Islet of Langerhans (tissue), 1 donor: Measurements from ENCODE around the gene CFAP61.
"Not testable (repeated sequence)": the region's sequence is repeated elsewhere in the genome, so short reads cannot be mapped to it uniquely, and the experiment has no call there.

Experiments used
- FAIRE-seq: peaks from one replicate; lab custom pipeline; 2011; peaks lifted over from hg19 to GRCh38; lab: Jason Lieb, UNC

CFAP61 gene, protein sequence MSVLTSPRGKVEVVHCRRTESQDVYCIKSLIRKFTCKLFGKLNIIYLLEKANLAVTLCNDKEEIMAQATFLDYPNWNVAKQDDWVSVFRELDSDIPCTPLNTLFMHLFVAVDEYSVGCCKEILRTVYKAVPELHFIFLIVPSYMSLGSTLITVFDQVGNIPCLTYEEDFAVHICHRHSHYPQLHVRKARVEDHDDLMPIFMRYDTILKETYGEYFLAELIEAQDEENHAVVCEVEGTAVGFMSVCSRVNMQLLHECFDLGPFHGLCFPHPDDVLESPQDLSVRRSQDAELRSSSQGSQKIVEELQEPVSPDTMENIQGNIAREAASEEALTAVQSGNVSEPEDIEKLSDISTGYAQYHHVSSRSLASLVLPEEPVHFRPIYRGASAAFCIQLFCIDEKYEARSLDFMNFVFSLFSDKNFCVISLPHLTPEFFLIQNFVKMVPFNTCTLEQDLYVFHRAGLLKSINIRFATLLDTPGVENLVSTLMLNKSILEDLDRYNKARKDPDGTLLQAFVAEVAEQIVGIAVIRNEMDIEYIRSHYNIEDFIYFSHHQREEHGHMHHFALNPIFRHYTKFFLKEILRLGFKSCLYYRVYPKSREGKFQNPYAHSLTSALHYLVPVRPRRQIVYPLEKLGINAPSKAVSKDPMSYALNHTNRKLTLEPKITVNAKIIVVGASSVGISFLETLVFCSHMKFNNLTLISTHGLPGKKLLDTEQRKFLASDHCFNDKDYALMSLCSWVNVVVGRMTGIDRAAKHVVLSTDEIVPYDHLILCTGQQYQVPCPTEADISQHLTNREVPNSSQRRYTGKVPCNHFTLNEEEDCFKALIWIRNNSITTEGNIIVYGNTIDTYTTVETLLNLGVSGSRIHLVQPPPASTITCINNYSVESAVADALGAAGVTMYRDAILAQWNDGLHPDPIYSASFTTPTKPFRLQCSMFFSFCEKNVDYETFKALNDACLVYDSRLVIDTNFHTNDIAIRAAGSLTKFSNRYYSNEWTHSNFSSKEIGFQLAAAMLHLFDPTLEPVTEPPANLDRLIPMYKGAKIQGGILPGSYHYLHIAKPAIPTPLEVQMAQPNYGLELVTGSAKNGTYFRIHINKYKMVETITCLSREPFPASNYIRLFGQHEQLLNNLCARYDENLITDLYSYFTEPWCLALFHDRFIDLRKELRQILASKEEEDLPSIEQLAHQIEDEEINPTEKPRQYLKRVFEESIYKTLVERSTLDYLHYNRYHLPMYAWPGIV

DNA sequence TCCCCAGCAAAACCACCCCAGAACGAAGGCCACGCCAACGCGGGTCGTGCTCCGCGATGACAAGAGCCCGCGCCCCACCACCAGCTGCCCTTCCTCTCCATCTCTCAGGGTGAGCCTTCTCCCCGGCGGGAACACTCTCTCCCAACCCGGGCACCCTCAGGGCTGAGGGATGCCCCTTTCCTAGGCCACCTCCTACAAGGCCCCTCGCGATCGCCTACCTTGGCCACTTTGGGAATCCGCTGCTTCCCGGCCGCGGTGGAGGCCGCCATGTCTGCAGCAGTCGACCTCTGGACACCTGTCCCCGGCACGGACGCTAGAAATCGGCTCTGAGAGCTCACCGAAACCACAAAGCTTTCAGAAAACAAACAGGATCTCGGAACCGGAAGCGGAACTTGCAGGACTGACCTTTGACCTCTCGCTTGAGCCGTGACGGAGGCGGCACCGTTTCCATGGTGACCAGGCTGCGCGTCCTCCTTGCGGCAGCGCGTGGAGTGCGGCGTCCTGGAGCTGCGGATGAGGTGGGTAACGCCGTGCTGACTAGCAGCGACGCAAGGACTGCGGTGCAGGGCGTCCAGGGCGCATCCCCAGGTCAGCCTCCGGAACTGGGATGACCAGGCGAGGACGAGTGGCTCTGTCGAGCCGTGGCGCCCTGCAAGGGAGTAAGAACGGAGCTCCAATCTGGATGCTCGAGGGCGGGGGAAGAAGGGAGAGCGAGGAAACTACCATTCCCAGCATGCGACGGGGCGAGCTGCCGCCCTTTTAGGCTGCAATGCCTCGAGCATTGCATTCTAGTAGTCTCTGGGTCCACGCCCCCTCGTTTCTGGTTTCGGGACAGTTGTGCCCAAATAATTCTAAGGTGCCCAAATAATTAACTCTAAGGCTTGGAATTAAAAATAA, at the start of gene CFAP61, which contains the start of gene CRNKL1:
CFAP61 (plus strand) TSS at position 459 of the 897 bp plus-strand sequence. CDS start 4,122 bp downstream, outside the sequence.
CRNKL1 (minus strand) TSS at position 393 of the 897 bp plus-strand sequence; CDS start at position 269, 124 bp downstream.
- FAIRE-seq, result peak; percentile 97

DNA sequence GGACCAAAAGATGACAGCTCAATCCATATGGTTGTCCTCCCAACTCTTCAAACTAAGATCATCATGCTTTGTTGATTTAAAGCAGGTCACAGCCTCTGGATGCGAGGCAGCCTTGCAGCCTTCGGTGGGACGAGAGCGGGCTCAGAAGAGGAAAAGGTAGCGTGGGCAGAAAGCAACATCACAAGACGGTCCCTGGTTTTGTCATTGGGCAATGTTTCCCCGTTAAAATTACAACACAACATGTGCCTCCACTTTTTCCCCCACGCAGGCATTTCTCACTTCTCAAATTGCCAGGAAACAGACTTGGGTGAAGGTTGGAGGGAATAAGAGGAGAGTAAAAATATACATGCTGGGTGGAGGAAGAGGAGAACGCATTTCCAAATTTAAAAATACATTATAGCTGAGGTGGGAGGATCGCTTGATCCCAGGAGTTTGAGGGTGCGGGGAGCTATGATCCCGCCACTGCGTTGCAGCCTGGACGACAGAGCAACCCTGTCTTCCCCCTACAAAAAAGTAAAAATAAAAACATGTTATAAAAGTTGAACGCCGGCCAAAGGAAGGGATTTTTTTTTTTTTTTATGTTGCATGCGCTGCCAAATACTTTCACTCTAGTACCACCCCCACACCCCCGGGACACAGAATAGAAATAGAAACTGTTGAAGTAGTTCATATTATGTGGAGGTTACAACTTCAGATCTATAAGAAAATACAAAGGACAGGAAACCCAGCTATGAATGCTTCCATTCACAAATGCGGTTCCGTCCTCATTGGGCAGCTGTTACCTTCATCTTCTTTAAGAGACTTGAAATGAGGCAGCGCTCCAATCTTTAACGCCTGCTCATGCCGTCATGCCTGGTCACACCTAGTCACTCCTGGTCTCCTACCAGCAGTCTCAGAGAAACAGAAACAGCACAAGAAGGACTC, 49.0 kb upstream of the CFAP61 start:
- no peak for FAIRE-seq

DNA sequence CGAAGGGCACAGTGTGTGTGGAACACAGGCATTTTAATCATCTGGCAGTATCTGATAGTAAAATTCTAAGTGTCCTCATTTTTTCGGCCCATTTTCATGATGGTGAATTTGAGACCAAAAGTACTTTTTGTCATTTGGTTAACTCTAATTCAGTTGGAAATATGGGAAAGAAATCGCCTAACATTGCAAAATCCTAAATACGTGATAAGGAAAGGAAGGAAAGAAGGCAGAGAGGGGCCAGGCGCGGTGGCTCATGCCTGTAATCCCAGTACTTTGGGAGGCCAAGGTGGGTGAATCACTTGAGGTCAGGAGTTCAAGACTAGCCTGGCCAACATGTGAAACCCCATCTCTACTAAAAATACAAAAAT, 48.4 kb upstream of the CFAP61 start:
- FAIRE-seq, result not testable (repeated sequence)

DNA sequence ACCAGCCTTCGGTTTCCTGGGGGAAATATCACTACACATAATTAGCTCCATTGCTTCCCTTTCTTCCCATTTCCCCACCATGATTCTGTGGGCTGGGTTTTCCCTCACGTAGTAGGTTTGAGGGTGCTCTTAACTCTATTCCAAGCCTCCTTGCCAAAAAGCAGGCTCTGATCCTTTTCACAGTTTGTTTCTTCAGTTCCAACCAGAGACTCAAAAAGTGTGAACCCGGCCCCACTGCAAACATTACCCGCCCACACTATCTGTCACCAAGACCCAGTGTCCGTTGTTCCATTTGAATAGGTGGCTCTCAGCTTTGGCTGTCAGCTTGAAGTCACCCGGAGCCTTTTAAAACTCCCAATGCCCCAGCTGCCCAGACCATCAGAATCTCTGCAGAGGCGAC, 47.0 kb upstream of the CFAP61 start:
- no peak for FAIRE-seq

DNA sequence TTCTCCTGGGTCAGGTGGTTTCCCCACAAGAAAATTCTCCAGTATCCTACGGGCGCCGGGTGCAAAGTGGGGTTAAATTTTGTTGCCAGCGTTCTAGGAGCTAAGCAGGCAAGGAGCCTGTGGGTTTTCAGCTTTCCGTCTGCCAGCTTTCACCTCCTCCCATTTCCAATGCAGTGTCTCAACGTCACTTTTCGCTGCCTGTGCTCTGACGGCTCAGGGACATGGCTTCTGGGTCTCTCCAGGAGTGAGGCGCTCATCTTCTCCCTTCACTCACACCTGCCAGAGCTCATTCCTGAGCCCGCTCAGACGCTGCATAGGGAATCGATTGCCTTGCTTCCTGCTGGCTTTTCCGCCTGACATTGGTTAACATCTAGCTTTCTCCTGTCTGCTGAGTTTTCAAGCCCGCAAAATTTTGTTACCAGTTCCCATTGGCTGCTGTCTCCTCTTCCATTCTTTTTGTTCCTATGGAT, 42.5 kb upstream of the CFAP61 start:
- peak; percentile 24 for FAIRE-seq

DNA sequence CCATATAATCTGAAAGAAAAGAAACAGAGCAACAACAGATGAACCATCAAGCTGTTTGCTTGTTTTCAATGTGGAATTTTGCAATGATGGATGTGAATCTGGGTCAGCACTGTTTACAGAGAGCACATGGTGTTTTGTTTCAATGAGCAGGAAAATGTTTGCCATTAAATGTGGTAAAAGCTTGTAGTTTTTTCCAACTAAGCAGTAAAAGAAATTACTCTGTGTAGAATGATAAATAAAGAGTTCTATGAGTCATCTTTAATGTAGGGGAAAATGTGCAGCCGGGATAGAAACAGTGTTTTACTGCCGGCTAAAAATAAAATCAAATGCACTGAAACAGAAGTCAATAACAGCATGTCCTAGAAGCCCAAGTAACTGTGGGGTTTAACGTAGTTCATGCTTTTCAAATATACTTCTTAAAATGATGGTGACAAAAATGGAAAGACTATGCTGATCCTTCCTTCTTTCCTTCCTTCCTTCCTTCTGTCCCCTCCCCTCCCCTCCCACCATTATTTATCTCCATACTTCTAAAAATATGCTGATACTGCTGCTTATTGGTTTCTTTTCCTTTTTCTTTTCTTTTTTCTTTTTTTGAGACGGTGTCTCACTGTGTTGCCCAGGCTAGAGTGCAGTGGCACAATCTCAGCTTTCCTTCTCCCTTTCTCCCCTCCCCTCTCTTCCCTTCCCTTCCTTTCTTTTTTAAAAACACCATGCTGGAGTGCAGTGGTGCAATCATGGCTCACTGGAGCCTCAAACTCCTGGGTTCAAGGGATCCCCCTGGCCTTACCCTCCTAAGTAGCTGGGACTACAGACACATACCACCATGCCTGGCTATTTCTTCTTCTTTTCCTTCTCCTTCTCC, 41.5 kb upstream of the CFAP61 start:
- peak; percentile 100 for FAIRE-seq

DNA sequence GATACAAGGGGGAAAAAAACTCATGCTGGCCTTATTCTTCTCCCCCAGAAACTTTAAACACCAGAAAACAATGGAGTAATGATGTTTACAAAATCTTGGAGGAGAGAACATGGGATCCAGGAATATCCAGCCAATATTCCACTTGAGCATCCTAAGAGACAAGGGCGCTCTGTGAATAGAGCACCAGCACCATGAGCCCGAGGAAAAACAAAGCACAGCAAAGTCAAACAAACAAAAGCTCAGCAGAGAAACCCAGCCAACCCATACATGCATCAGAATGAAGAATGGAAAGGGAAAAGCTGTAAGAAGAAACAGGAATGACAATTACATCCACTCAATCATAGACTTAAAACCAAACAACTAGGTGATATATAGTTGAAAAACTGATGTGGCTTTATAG, 39.8 kb upstream of the CFAP61 start:
- FAIRE-seq, result no peak

DNA sequence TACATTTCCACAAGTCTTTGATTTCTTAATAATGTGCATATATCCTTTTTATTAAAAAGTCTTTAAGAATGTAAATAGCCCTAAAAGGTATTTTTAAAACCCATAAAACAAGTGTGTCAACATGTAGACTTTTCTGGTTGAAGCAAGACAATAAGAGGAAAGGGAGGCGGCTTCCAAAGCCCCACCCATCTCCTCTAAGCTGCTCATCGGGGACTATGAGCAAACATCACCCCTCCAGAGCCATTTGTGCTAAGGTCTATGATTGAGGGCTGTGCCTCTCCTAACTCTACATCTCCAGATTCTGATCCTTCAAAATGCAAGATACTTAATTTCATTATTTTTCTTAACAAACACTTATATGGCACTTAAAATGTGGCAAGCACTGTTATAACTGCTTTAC, 37.7 kb upstream of the CFAP61 start:
- FAIRE-seq, result no peak

DNA sequence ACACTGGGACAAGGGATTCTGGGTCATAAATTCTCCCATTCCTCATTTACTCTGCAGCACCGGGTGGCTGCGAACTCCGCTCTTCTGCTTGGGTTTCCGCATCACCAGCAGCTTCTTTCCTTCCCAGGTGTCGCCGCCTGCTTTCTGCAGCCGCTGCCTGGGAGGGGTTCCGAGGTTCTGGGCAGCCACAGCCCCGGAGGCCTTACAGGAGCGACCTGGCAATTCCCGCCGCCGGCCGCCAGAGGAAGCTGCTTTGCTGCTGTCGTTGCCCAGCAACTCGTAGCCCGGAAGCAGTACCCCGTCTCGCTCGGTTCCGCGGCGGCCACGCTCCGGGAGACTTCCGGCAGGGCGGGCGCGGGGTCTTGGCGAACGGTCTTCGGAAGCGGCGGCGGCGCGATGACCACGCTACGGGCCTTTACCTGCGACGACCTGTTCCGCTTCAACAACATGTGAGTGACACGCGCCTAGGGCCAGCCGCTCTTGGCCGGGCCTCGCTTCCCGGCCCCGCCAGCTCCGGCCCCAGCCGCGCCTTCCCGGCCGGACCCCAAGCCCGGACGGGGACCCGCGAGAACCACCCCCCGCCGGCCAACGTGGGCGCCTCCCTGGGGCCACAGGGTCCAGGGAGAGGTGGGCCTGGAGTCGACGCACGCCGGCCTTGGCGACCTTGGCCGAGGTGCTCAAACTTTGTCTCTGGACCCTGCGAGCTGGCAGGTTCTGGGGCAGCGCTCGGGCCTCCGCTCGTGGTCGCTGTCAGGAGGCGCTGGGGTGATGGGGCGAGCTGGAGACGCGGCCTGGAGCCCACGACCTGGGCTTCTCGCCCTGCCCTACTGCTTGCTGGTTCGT, 35.1 kb upstream of the CFAP61 start, which contains the start of gene NAA20:
NAA20 (plus strand) TSS at position 362 of the 843 bp plus-strand sequence; CDS start at position 397, 35 bp downstream.
- FAIRE-seq, result no peak

DNA sequence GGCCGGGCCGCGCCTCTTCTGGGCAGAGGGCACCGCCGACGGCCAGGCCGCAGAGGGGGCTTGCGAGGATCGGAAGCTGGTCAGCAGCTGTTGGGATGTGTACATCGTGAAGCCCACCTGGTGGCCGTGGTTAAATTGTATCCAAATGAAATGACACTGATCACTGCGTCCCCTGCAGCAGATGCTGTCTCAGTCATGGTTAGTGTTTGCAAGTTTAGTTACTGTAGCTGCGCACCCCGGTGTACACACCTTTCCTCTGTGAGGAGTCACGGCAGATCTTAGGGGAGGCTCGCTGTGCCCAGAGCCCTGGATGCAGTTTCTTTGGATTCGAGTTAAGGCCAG, 34.5 kb upstream of the CFAP61 start:
- no peak for FAIRE-seq

DNA sequence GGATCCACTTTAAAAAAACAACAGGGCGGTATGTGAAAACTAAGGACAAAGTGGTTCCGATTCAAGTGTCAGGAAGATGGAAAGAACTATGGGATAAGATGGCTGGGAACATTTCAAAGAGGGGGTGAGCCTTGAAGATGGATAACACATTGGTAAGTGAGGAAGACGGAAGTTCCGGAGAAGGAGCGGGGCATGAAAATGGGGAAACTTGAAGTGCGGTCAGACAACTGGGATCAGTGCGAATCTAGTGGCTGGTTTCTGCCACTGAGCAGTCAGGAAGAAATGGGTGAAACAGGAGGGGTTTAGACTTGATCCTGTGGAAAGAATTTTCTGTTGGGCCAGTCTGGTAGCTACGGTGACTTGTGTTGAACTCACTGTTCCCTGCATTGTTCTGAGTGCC, 34.0 kb upstream of the CFAP61 start:
- no peak for FAIRE-seq

DNA sequence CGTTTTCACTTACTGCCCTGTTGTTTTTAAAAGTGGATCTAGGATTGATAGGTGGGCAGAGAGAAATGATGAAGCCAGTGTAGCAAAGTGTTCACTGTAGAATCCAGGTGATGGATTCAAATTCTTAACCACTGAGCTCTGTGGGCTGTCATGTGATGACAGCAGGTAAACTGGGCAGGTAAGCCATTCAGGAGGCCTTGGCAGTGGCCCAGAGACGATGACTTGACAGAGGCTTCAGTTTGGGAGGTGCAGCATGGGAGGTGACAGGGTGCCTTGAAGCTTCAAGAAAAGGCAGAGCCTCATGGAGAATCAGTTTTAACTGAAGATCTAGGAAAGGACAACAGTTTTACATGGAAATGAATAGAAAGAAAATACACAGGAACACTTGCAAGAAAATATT, 33.2 kb upstream of the CFAP61 start:
- FAIRE-seq, result no peak

DNA sequence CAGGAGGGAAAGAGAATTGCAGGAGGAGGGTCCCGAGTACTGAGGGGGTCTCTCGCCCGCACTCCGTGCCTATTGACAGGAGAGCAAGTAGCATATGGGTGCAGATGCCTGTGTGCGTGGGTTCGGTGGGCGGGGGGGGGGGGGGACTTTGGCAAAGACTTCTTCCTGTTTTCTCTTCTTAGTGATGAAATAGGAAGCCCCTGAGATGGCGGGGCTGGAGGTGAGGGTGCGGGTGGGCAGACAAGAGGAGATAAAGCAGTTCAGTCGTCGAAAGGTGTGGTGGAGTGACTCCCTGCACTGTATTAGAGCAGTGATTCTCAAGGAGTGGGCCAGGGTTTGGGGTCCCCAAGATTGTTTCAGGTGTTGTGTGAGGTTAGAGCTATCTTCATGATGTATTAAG, 31.4 kb upstream of the CFAP61 start:
- no peak for FAIRE-seq

DNA sequence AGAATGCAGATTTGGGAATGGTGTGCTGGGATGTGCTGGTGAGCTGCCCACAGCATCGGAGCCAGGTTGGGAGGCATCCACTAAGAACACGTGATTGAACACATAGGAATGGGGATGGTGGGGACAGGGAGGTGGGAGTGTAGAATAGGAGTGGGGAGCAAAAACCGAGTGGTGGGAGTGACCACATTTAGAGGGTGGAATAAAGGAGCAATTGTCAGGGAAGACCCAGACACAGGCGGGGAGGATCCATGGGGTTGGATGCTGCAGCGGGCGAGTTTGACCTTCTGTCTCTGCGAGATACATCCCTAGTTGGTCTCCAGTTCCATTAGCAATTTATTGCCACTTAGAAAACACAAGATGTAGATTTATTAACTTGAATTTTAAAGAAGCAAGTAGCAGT, 30.5 kb upstream of the CFAP61 start:
- no peak for FAIRE-seq

DNA sequence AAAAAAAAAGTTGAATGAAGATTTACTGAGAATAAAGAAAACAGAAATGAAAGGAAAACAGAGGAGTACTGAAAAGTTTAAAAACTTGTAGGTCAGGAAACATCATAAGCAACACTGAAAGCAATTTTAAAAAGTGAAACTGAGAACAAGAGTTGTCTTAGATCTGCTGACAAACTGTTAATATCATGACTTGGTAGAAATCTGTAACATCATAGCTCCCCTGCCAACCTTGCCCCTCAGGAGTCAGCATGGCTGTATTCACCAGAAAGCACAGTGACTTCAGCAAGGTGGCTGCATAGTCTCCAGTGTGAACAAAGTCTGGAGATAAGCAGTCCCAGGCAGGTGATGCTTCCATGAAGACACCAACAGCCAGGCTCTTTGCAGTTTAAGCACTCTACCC, 29.8 kb upstream of the CFAP61 start:
- no peak for FAIRE-seq

DNA sequence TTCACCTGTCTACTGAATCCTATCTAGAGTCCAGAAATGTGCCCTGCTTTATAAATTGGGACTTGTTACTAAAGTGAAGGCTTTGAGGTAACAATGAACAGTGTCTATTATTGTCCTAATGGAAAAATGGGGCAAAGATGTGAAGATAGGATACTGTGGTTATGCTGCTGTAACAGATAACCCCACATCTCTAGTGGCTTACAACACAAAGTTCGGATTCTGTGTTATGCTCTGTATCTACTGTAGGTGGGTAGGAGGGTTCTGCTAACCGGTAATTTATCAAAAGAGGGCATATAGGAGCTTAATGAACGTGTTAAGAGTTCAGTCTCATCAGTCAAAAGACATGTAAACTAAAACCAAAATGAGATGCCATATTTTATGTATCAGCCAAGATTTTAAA, 28.9 kb upstream of the CFAP61 start:
- FAIRE-seq, result no peak

DNA sequence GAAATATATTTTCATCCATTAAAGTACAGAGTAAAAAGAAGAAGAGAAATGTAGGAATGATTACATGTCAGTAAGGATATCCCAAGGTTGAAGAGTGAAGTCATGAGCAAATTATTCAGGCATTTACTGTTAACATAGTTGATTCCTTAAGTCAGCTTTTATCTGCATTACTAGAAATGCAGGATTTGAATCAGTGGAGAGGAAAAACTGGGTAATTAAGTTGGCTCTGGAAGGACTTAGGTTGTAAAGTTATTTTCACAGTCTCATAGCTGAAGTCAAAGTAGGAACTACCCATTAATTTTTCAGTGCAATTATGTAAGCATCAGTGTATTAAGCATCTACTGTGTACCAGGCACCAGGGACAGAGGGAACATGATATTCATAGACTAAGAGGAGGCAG, 27.4 kb upstream of the CFAP61 start:
- FAIRE-seq, result no peak

DNA sequence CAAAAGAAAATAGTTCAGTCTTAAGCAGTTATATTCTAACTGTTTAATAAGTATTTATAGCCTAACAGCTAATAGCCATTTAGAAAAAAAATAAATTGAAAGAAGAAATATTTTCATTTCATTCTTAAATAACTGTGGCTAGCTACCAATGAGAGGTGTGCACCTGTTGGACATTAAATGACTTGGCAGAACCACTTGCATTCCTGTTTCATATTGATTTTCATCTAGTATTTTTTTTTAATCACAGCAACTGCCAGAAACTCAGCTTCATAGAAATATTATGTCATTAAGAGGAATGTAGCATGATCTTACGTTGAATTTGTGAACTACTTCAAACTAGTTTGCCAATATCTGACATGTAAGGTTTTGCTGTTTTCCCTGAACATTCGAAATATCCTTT, 25.0 kb upstream of the CFAP61 start:
- peak; percentile 47 for FAIRE-seq
